ENCODE data around the gene GLS. TPM values are rescaled to one million over a fixed set of nuclear protein-coding genes. Genes with fewer than 3 reads are reported as not detected.

GLS gene
- total RNA-seq, 2 donors from 2014 or later, result 221 to 318 TPM

GRCh38 chr2:190910341-190911136 lies 29.9 kb downstream of the GLS start:
- no peaks in the 10 kb centered on the region for H3K27me3 Mint-ChIP-seq
- peaks cover 16% of the 10 kb centered on the region for H3K36me3 Mint-ChIP-seq
- no peak for DNase-seq (ENCODE audit: low spot score)
- no peak overlapping the region for H3K4me3 Mint-ChIP-seq
- H3K27ac Mint-ChIP-seq, result no peak overlapping the region
- ATAC-seq, result no peak
- H3K4me1 Mint-ChIP-seq (ENCODE audit: low read depth in 2 of 2), result peaks cover 20 to 29% of the 10 kb centered on the region in 2 donors
- no peaks in the 10 kb centered on the region for H3K9me3 Mint-ChIP-seq

- Mint-ChIP-seq H3K27ac (peak overlapping the region; percentile 69 to 88), H3K36me3 (peaks cover 23% of the 10 kb centered on the region), H3K4me1 (ENCODE audit: low read depth in 2 of 2) (peaks cover 24 to 38% of the 10 kb centered on the region in 2 donors), H3K4me3 (peak overlapping the region; percentile 45), H3K27me3 (no peaks in the 10 kb centered on the region), H3K9me3 (no peaks in the 10 kb centered on the region)
- ATAC-seq, result peak; percentile 78 to 93
- no peak for DNase-seq (ENCODE audit: low spot score)
Measured at GRCh38 chr2:190911813-190912212, 31.2 kb downstream of the GLS start.

- Mint-ChIP-seq H3K9me3 (no peaks in the 10 kb centered on the region), H3K4me1 (ENCODE audit: low read depth in 2 of 2) (peaks cover 25 to 42% of the 10 kb centered on the region in 2 donors), H3K27me3 (no peaks in the 10 kb centered on the region), H3K36me3 (peaks cover 27% of the 10 kb centered on the region), H3K27ac (no peak overlapping the region), H3K4me3 (no peak overlapping the region)
- DNase-seq (ENCODE audit: low spot score) (no peak), ATAC-seq (no peak)
Measured at GRCh38 chr2:190912726-190913125, 32.1 kb downstream of the GLS start.

GRCh38 chr2:190913725-190914124 lies 33.1 kb downstream of the GLS start:
- Mint-ChIP-seq H3K27ac (no peak overlapping the region), H3K27me3 (no peaks in the 10 kb centered on the region), H3K36me3 (peaks cover 34% of the 10 kb centered on the region), H3K9me3 (no peaks in the 10 kb centered on the region), H3K4me3 (no peak overlapping the region), H3K4me1 (ENCODE audit: low read depth in 2 of 2) (peaks cover 26 to 44% of the 10 kb centered on the region in 2 donors)
- peak in 1 of 2 donors; percentile 53 for ATAC-seq
- no peak for DNase-seq (ENCODE audit: low spot score)

- Mint-ChIP-seq H3K4me1 (ENCODE audit: low read depth in 2 of 2) (peaks cover 22 to 39% of the 10 kb centered on the region in 2 donors), H3K4me3 (no peak overlapping the region), H3K27ac (peak overlapping the region; percentile 37 to 62), H3K9me3 (no peaks in the 10 kb centered on the region), H3K27me3 (no peaks in the 10 kb centered on the region), H3K36me3 (peaks cover 32% of the 10 kb centered on the region)
- ATAC-seq (no peak), DNase-seq (ENCODE audit: low spot score) (no peak)
Measured at GRCh38 chr2:190916829-190917228, 36.2 kb downstream of the GLS start.

- Mint-ChIP-seq H3K27ac (no peak overlapping the region), H3K9me3 (no peaks in the 10 kb centered on the region), H3K4me3 (no peak overlapping the region), H3K4me1 (ENCODE audit: low read depth in 2 of 2) (peaks cover 25 to 41% of the 10 kb centered on the region in 2 donors), H3K36me3 (peaks cover 47% of the 10 kb centered on the region), H3K27me3 (no peaks in the 10 kb centered on the region)
- DNase-seq (ENCODE audit: low spot score), result no peak
- no peak for ATAC-seq
Measured at GRCh38 chr2:190920085-190920484, 39.5 kb downstream of the GLS start.

GRCh38 chr2:190922376-190922775 lies 41.8 kb downstream of the GLS start:
- DNase-seq (ENCODE audit: low spot score) (no peak), ATAC-seq (no peak)
- no peaks in the 10 kb centered on the region for H3K27me3 Mint-ChIP-seq
- H3K4me3 Mint-ChIP-seq, result no peak overlapping the region
- H3K36me3 Mint-ChIP-seq, result peaks cover 35% of the 10 kb centered on the region
- H3K9me3 Mint-ChIP-seq, result no peaks in the 10 kb centered on the region
- H3K4me1 Mint-ChIP-seq (ENCODE audit: low read depth in 2 of 2), result peaks cover 17 to 25% of the 10 kb centered on the region in 2 donors
- peak overlapping the region; percentile 31 to 53 for H3K27ac Mint-ChIP-seq

- no peaks in the 10 kb centered on the region for H3K27me3 Mint-ChIP-seq
- H3K9me3 Mint-ChIP-seq, result no peaks in the 10 kb centered on the region
- ATAC-seq (no peak), DNase-seq (ENCODE audit: low spot score) (no peak)
- H3K36me3 Mint-ChIP-seq, result peaks cover 31% of the 10 kb centered on the region
- H3K4me1 Mint-ChIP-seq (ENCODE audit: low read depth in 2 of 2), result peaks cover 12 to 14% of the 10 kb centered on the region in 2 donors
- H3K27ac Mint-ChIP-seq, result no peak overlapping the region
- no peak overlapping the region for H3K4me3 Mint-ChIP-seq
Measured at GRCh38 chr2:190927301-190927700, 46.7 kb downstream of the GLS start.

- H3K36me3 Mint-ChIP-seq, result peaks cover 22% of the 10 kb centered on the region
- H3K9me3 Mint-ChIP-seq, result no peaks in the 10 kb centered on the region
- peaks cover 3 to 5% of the 10 kb centered on the region in 2 donors for H3K4me1 Mint-ChIP-seq (ENCODE audit: low read depth in 2 of 2)
- no peak overlapping the region for H3K27ac Mint-ChIP-seq
- H3K4me3 Mint-ChIP-seq, result no peak overlapping the region
- DNase-seq (ENCODE audit: low spot score) (no peak), ATAC-seq (no peak)
- no peaks in the 10 kb centered on the region for H3K27me3 Mint-ChIP-seq
Measured at GRCh38 chr2:190929919-190930318, 49.3 kb downstream of the GLS start.

- Mint-ChIP-seq H3K36me3 (peaks cover 22% of the 10 kb centered on the region), H3K4me1 (ENCODE audit: low read depth in 2 of 2) (peaks cover 3 to 5% of the 10 kb centered on the region in 2 donors)
Measured at GRCh38 chr2:190930411-190930810, 49.8 kb downstream of the GLS start.

GRCh38 chr2:190932514-190932913 lies 51.9 kb downstream of the GLS start:
- H3K4me3 Mint-ChIP-seq, result no peak overlapping the region
- H3K4me1 Mint-ChIP-seq (ENCODE audit: low read depth in 2 of 2), result peaks cover 3 to 5% of the 10 kb centered on the region in 2 donors
- H3K27ac Mint-ChIP-seq, result no peak overlapping the region
- DNase-seq (ENCODE audit: low spot score) (no peak), ATAC-seq (no peak)
- no peaks in the 10 kb centered on the region for H3K27me3 Mint-ChIP-seq
- H3K36me3 Mint-ChIP-seq, result peaks cover 17% of the 10 kb centered on the region
- H3K9me3 Mint-ChIP-seq, result no peaks in the 10 kb centered on the region

More at GRCh38 chr2:190930411-190930810, 49.8 kb downstream of the GLS start:
- Mint-ChIP-seq H3K9me3 (no peaks in the 10 kb centered on the region), H3K4me3 (no peak overlapping the region), H3K27me3 (no peaks in the 10 kb centered on the region), H3K27ac (no peak overlapping the region)
- DNase-seq (ENCODE audit: low spot score), result no peak
- ATAC-seq, result no peak

GRCh38 chr2:190933361-190933760 lies 52.7 kb downstream of the GLS start:
- peaks cover 3 to 5% of the 10 kb centered on the region in 2 donors for H3K4me1 Mint-ChIP-seq (ENCODE audit: low read depth in 2 of 2)
- H3K4me3 Mint-ChIP-seq, result no peak overlapping the region
- peaks cover 17% of the 10 kb centered on the region for H3K36me3 Mint-ChIP-seq
- ATAC-seq, result no peak
- H3K9me3 Mint-ChIP-seq, result no peaks in the 10 kb centered on the region
- H3K27me3 Mint-ChIP-seq, result no peaks in the 10 kb centered on the region
- DNase-seq (ENCODE audit: low spot score), result no peak
- H3K27ac Mint-ChIP-seq, result no peak overlapping the region

- no peak for DNase-seq (ENCODE audit: low spot score)
- Mint-ChIP-seq H3K4me3 (no peak overlapping the region), H3K27me3 (no peaks in the 10 kb centered on the region), H3K9me3 (no peaks in the 10 kb centered on the region), H3K4me1 (ENCODE audit: low read depth in 2 of 2) (peaks cover 3 to 5% of the 10 kb centered on the region in 2 donors), H3K27ac (no peak overlapping the region), H3K36me3 (peaks cover 10% of the 10 kb centered on the region)
- ATAC-seq, result no peak
Measured at GRCh38 chr2:190935054-190935453, 54.4 kb downstream of the GLS start.

GRCh38 chr2:190938771-190939335 lies 58.2 kb downstream of the GLS start:
- ATAC-seq (no peak), DNase-seq (ENCODE audit: low spot score) (no peak)
- H3K4me1 Mint-ChIP-seq (ENCODE audit: low read depth in 2 of 2), result no peaks in the 10 kb centered on the region
- H3K27me3 Mint-ChIP-seq, result no peaks in the 10 kb centered on the region
- no peak overlapping the region for H3K4me3 Mint-ChIP-seq
- no peaks in the 10 kb centered on the region for H3K9me3 Mint-ChIP-seq
- H3K27ac Mint-ChIP-seq, result no peak overlapping the region
- no peaks in the 10 kb centered on the region for H3K36me3 Mint-ChIP-seq
